Measurements from ENCODE around the gene MICAL3.
A peak's percentile ranks its signal among the peaks of the same experiment; 100 is the strongest.

MICAL3 gene

DNA sequence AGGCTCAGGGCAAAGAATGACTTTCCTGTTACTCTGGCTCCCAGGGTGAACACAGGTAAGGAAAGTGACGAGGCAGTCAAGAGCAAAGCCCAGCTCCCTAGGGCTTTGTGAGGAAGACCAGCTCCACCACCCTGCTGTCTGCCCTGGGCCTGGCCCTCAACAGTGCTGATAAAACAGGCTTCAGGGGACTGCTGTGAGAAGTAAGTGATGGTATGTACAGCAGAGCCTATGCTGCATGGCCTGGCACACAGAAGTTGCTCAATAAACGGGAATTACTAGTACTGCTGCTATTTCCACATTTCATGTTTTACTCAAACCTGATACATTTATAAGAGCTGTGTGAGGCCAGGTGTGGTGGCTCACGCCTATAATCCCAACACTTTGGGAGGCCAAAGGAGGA lies 50.3 kb downstream of the MICAL3 start:
- no peak for DNase-seq (ENCODE audit: low read depth)

DNA sequence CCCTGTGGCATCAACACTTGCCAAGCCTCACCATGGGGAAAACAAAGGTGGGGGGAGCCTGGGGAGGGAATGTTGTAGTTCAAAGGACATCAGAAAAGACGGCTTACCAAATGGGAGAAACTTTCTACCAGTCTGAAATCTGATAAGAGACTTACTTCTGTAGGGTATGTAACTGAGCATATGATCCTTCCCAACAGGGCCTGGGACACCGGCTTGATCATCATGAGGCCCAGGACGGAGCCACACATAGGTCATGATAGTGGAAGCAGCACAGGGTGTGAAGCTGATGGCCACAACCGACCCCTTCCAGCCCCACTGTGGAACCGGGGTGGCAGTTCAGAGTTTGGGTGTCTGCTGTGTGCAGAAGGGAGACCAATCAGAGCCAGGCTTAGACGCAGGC lies 51.1 kb downstream of the MICAL3 start:
- no peak for DNase-seq (ENCODE audit: low read depth)

DNA sequence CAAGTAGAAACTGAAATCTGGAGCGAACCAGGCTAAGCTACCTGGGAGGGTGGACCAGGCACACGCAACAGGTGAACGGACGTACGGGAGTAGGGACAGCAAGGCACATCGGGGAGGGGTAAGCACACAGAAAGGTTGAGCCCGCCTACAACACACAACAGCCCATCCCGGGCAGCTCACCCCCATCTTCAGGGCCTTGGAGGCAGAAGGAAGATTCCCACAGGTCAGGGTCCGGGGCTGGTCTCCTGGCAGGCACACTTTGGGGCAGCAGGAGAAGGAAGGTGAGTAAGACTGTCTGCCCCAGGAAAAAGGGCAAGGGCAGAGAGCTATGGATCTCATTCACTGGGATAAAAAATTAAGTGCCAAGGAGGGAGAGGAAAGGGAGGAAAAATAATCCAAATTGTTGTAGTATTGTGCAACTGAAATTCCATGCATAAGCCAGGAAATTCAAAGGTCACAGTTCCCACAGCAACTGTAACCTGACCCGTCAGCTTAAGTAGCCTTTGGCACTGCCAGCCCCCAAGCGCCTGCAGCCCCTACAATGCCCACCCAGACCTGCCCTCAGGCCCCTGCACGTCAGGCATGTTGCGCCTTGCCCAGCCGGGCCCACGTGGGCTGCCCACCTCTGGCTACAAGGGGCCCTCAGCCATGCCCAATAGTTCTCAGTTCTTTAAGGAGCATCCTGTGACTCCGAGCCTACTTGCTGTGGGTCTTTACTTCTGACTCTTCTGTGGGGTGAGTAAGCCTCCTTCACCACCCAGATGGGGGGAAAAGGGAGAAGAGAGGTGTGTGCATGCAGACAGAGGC lies 51.8 kb downstream of the MICAL3 start:
- DNase-seq (ENCODE audit: low read depth): peak; percentile 64

DNA sequence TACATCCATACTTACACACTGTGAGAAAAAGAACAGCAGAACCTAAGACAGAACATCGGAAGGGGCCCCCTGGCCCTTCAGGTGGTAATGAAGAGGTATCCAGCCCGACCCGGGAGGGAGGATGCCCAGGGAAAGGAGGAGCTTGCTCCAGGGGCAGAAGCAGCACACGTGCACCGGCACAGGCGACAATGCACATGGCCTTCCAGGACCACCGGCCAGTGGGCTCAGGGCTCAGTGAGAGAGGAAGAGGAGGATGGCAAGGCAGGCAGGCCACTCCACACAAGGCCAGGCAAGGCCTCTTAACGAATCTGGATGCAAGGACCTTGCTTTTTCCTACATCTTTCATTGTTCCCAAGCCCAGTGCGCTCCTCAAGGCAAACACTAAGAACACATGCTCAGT lies 52.6 kb downstream of the MICAL3 start:
- DNase-seq (ENCODE audit: low read depth): no peak

DNA sequence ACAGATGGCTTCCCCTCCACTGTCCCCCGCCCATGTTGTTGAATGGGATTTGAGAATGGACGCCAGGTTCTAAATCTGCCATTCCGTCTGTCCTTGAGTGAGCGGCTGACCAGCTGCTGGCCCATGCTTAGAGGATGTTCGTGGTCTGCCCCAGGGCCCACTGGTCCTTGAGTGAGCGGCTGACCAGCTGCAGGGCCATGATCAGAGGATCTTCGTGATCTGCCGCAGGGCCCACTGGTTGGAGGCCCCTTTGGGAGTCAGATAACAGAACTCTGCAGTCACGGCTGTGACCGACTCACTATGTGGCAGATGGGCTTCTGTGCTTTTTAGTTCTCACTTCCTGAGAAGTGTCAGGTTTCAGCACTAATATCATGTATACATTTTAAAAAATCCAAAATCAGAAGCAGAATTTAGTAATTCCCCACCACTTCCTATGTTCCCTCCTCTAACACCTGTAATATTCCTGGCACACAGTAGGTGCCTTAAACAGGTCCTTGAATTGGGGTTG lies 54.1 kb downstream of the MICAL3 start:
- DNase-seq (ENCODE audit: low read depth): no peak

DNA sequence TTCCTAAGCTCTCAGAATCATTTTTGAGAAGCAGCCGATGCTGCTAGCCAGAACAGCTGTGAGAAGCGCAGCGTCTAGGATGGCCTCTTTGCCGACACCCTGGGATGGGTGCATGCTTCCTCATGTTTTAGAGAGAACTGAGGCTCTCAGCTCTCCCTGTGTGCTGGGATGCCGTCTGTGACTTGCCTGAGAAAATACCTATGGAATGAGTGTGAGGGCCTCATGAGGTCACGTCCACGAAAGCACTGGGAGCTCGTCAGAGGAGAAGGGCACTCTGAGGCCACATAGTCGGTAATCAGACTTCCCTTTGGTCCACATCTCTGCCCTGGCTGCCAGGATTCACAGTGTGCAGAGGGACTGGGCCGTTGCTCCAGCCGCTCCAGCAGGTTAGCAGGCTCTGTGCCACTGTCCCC lies 54.7 kb downstream of the MICAL3 start:
- peak; percentile 79 for DNase-seq (ENCODE audit: low read depth)

DNA sequence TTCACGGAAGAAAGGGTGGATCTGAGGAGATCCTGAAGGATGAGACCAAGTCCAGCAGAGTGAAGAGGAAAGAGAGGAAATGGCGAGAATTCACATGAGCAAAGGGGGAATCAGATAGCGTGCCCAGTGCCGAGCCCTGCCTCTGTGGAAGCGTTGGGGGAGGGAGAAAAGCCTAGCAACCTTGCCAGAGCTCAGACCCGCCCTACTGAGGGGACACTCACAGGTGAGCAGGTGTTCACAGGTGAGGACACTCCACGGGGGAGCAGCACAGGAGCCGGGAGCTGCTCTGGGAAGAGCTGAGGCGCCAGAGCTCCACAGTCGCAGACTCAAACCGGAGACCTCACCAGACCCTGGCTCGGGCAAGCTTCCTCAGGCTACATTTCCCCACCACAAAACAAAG lies 56.2 kb downstream of the MICAL3 start:
- no peak for DNase-seq (ENCODE audit: low read depth)

DNA sequence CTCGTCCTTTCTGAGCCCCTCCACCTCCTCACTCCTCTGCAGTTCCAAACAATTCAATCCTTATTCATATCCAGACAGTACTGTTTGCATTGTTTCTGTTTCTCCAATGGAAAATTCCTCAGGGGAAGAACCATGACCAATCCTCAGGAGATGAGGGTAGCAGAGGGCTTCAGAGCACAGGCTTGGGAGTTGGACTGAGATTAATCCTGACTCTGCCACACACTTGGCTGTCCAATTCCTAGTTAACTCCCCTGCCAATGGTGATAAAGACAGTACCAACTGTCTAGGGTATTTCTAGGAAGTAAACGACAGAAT lies 58.0 kb downstream of the MICAL3 start:
- no peak for DNase-seq (ENCODE audit: low read depth)

DNA sequence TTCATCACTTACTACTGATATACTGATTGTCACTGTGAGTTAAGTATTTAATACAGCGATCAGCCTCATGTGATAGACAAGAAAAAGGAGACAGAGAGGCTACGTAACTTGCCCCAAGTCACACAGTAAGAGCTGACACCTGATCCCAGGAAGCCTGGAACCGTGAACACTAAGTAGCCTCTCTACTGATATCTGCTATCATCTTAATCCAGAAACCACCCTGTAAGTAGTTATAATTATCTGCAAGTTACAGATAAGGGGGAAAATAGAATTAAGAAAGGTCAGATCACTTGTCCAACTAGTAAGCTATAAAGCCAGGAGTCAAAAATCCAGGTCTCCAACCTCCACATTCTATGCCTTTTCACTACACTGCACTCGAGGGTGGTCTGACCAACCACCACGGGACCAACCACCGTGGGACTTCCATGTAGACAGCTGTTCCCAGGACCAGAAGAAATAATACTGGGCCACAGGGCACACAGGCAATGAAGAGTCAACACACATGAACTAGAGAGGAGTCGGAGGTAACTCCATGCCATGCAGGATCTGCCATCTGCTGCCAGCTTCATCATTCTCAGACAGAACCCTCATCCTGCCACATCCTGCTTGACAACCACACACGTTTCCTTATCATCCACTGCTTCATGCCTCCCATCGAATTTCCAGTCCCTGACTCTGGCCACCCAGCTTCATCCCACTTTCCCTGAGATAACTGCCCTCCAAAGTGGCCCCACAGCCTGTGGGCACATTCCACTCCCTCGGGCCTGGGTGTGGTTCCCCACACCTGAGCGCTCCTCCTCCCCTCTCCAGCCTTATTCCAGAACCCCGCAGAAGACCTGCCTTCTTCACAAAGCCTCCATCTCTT lies 58.6 kb downstream of the MICAL3 start:
- DNase-seq (ENCODE audit: low read depth): no peak

DNA sequence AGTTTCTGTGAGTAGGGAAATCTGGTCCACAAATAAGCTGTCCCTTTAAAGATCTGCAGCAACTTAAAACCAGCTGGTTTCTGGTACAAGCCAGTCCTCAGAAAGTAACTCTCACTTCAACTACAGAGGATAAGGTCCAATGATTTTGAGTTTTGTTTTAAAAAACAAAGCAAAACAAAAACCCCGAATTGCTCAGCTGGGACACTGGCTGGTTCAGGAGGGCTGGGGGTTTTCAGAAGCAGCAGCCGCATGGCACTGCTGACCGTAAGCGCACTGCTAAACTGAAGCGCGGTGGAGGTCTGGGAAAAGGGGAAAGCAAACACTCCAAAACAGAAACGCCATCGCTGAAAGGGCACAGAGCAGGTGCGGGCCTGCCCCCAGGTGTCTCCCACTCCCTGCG lies 59.7 kb downstream of the MICAL3 start:
- no peak for DNase-seq (ENCODE audit: low read depth)

DNA sequence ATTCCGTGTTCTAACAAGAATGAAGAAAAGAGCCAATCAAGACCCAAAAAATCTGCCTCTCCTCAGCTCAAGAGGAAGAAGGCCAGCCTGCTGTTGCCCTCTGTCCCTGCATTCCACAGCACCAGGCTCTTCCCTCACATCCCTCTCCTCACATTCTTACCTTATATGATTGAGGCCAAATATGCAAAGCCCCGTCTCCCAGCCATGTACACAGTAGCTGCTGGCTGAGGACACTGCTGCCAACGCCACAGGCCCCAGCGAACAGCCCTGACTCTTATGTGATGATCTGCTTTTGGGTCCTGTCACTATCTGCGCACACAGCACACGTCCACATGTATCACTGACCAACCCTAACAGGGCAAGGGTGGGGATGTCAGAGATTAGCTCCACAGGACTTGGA lies 60.2 kb downstream of the MICAL3 start:
- DNase-seq (ENCODE audit: low read depth): no peak

DNA sequence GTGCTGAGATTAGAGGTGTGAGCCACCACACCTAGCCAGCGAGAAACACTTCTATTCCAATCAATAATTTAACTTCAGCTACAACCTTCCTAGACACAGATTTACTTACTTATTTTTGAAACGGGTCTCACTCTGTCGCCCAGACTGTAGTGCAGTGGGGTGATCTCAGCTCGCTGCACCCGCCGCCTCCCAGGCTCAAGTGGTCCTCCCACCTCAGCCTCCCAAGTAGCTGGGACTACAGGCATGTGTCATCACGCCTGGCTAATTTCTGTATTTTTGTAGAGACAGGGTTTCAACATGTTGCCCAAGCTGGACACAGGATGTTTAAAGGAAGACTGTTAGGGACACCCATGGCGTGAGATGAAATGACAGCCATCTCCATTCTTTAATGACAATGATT lies 61.3 kb downstream of the MICAL3 start:
- no peak for DNase-seq (ENCODE audit: low read depth)

DNA sequence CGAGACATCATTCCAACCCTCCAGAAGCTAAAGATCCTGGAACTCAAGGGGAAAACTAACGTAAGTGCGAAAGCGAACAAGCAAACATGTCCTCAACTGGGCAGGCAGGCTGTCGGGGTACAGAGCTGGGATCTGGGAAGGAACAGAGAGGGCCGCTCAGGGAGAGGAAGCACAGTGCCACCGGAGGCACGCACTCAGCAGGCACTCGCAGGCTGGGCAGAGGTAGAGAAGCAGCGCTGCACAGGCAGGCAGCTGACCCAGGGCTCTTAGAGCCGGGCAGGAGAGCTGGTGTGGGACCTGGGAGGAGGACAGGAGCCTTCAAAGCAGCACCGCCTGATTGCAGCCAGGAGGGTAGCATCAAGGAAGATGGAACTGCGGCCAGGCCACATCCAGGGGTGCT lies 62.2 kb downstream of the MICAL3 start:
- DNase-seq (ENCODE audit: low read depth): no peak

DNA sequence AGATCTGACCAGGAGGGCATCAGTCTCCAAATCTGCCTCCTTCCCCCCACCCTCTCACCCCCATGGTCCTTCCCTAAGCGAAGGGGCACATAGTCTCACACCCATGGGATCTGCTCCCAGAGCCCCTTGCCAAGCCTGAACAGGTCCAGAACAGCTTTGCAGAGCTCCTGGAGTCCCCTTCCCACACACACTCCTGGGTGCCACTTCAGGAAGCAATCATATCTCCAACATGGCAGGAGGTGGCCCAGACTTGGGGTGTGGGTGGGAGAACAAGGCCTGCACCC lies 63.0 kb downstream of the MICAL3 start:
- DNase-seq (ENCODE audit: low read depth): no peak

DNA sequence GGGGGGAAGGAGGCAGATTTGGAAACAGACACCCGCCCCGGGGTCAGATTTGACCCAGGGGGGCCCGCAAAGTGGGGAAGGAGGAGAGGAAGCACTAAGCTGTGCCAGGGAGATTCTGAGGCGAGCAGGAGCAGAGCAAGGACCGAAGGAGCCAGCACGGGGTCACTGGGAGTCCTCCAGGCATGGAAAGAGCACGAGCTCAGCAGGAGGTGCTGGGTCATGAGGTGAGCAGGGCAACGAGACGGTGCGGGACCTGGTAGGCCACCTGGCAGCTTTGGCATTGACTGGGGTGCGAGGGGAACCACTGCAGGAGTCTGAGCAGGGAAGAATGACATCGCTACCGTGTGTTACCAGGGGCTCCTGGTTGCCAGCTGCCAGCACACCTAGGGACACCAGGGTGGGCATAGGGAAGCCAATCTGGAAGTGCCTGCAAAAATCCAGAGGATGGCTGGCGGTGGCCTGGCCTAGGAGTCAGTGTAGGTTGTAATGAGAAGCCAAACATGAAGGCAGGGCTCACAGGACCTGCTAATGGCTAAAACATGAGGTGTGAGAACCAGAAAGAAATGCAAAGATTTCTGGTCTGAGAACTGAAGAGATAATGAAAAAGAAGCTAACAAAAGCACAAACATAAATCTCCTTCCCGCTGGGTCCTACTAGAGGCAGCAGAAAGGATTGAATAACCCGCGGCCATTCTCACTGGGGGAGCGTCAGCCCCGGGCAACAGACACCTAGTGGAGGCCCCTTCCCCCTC lies 63.5 kb downstream of the MICAL3 start:
- no peak for DNase-seq (ENCODE audit: low read depth)

DNA sequence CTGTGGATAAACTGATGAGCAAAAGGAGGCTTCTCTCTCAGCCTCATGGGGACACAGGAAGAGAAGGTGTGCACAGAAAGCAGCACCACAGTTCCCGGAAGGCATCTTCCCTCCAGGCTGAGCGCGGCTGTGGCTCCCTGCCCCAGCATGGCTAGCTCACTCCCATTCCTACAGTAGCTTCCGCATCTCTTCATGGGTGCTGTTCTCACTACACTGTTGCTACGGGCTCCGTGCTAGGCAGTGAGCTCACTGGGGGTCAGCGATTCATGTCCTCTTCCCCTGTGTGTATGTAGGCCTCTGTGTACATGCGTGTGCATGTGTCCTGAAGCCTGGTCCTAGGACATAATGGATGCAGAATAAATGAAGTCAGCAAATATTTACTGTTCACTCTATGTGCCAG lies 64.3 kb downstream of the MICAL3 start:
- DNase-seq (ENCODE audit: low read depth): no peak

DNA sequence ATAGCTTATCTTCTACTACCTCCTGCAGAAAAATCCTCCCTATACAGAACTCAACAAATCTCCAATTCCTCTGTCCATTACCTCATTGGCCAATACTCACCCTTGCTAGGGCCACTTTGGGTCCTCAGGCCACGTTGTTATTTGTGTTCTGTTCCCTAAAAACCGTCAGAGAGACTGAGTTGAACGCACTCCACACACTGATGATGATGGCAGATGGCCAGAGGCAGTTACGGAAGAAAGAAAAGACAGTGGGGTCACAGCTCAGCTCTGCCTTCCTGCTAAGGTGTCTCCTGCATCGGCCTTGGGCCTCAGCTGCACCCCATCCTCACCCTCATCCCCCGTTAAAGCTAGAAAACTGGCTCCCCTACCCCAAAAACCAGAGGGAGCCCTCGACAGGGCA lies 66.2 kb downstream of the MICAL3 start:
- no peak for DNase-seq (ENCODE audit: low read depth)

DNA sequence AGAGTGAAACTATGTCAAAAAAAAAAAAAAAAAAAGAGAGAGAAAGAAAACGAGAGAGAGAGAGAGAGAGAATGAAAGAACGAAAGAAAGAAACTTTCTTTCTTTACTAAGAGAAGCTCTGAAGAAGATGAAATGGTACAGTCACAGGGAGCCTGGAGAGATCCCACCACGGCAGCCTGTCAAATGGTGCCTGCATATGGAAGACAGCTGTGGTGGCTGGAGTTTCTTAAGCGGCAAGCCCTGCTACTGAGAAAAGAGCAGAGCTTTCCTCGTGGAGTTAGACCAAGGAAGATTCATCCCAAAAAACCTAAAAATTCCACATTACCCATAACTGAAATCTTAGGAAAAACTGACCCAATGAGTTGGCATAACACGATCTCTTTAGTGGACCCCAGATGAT lies 66.7 kb downstream of the MICAL3 start:
- no peak for DNase-seq (ENCODE audit: low read depth)

DNA sequence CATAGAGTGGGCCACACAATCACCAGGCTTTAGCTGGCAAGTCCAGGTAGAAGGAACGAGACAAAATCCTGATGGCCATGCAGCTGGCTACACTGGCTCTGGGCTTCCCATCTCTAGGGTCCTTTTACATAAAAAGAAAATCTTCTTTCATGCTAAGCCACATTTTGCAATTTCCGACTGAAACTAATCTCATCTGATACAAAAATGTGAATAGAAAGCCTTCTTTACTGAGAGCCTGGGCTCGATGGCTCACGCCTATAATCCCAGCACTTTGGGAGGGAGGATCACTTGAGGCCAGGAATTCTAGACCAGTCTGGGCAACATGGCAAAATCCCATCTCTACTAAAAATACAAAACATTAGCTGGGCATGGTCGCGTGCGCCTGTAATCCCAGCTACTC lies 67.2 kb downstream of the MICAL3 start:
- no peak for DNase-seq (ENCODE audit: low read depth)

DNA sequence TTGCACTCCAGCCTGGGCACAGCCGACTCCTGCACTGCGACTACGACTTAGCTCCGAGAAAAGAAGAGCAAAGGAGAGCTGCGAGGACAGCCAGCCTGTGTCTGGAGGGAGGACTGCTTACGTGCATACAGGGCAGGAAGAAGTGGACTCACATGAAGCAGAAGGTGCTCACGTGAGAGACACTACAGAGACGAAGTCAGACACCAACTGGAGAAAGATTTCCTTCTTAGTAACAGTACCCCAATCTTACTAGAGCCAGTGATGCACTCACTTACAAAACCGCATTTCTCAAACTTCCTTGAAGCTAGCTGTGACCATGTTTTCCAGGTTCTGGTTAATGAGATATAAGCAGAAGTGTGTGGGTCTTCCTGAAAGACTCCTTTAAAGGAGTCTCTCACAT lies 67.7 kb downstream of the MICAL3 start:
- DNase-seq (ENCODE audit: low read depth): no peak

DNA sequence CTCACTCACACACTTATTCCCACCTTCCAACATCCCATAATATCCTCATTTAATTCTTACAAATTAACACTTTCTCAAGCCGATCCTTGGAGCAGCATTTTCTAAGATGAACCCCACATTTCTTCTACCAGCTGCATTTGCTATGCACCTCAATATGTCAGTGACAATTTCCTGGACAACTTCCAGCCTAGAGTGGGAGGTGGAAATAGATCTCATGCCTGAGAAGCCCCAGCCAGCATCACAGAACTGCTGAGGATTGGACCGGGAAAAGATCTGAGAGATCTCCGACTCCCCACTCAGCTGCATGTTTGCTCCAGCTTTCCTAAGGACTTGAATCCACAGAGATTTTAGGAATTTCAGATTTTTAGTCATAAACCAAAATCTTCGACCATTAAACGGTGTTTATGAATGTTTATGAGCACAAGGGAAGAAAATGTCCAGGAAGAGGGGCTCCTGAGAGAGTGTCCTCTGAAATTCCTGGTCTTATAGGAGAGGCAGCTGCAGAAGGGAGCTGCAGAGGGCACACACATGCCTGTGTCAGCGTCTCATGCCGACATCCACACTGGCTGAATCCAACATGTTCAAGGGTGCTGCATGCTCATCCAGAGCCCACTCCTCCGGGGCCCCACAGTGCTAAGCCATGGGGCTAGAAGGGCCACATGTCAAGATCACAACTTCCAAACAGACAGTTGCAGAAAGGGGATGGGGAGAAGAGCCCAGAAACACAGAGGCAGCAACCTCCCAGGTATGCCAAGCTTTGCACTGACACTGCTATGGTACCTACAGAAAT lies 68.6 kb downstream of the MICAL3 start:
- DNase-seq (ENCODE audit: low read depth): no peak

All from GM04503 (cell line).